Measurements from ENCODE around the gene STPG4. TPM values are rescaled to one million over a fixed set of nuclear protein-coding genes. Genes with fewer than 3 reads are reported as not detected.

STPG4 gene
- total RNA-seq, 1 experiment from 2014 or later, result 10.6 TPM

GRCh38 chr2:47038656-47039488 is 116.2 kb downstream of the STPG4 start:
- H2AFZ ChIP-seq (ENCODE audit: low read depth, low read length, poor library complexity, severe bottlenecking), result no peak overlapping the region
- TF ChIP-seq, protein P1, sequence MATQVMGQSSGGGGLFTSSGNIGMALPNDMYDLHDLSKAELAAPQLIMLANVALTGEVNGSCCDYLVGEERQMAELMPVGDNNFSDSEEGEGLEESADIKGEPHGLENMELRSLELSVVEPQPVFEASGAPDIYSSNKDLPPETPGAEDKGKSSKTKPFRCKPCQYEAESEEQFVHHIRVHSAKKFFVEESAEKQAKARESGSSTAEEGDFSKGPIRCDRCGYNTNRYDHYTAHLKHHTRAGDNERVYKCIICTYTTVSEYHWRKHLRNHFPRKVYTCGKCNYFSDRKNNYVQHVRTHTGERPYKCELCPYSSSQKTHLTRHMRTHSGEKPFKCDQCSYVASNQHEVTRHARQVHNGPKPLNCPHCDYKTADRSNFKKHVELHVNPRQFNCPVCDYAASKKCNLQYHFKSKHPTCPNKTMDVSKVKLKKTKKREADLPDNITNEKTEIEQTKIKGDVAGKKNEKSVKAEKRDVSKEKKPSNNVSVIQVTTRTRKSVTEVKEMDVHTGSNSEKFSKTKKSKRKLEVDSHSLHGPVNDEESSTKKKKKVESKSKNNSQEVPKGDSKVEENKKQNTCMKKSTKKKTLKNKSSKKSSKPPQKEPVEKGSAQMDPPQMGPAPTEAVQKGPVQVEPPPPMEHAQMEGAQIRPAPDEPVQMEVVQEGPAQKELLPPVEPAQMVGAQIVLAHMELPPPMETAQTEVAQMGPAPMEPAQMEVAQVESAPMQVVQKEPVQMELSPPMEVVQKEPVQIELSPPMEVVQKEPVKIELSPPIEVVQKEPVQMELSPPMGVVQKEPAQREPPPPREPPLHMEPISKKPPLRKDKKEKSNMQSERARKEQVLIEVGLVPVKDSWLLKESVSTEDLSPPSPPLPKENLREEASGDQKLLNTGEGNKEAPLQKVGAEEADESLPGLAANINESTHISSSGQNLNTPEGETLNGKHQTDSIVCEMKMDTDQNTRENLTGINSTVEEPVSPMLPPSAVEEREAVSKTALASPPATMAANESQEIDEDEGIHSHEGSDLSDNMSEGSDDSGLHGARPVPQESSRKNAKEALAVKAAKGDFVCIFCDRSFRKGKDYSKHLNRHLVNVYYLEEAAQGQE (IDR thresholded peaks at IDR 0.05; ENCODE audit: low read depth), result no peak
- TF ChIP-seq YY1 (IDR thresholded peaks at IDR 0.05; ENCODE audit: extremely low read depth, insufficient replicate concordance, low read depth, low read length) (no peak), FOSL1 (IDR thresholded peaks at IDR 0.05; ENCODE audit: low read depth) (no peak), ZFX (IDR thresholded peaks at IDR 0.05) (no peak), EZH2 (IDR thresholded peaks at IDR 0.05) (no peak), CBX3 (IDR thresholded peaks at IDR 0.05; ENCODE audit: low read depth) (no peak), EZH2phosphoT487 (IDR thresholded peaks at IDR 0.05; ENCODE audit: borderline replicate concordance) (no peak), SIN3A (IDR thresholded peaks at IDR 0.05; ENCODE audit: low read depth) (no peak), SRF (IDR thresholded peaks at IDR 0.05; ENCODE audit: low read depth) (no peak), JUND (IDR thresholded peaks at IDR 0.05) (no peak), CEBPB (IDR thresholded peaks at IDR 0.05; ENCODE audit: low read depth) (no peak), ELF1 (IDR thresholded peaks at IDR 0.05; ENCODE audit: borderline replicate concordance, low read depth) (no peak), ZNF274 (IDR thresholded peaks at IDR 0.05; ENCODE audit: low read depth, low read length) (no peak), RAD21 (IDR thresholded peaks at IDR 0.05; ENCODE audit: low read depth) (no peak), ATF3 (IDR thresholded peaks at IDR 0.05) (no peak), TCF7L2 (IDR thresholded peaks at IDR 0.05; ENCODE audit: borderline replicate concordance, extremely low read depth, insufficient read depth, insufficient read length) (no peak)
- TF ChIP-seq, protein P2, sequence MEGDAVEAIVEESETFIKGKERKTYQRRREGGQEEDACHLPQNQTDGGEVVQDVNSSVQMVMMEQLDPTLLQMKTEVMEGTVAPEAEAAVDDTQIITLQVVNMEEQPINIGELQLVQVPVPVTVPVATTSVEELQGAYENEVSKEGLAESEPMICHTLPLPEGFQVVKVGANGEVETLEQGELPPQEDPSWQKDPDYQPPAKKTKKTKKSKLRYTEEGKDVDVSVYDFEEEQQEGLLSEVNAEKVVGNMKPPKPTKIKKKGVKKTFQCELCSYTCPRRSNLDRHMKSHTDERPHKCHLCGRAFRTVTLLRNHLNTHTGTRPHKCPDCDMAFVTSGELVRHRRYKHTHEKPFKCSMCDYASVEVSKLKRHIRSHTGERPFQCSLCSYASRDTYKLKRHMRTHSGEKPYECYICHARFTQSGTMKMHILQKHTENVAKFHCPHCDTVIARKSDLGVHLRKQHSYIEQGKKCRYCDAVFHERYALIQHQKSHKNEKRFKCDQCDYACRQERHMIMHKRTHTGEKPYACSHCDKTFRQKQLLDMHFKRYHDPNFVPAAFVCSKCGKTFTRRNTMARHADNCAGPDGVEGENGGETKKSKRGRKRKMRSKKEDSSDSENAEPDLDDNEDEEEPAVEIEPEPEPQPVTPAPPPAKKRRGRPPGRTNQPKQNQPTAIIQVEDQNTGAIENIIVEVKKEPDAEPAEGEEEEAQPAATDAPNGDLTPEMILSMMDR (IDR thresholded peaks at IDR 0.05 in 2 of 3, conservative IDR thresholded peaks at IDR 0.05 in 1 of 3; ENCODE audit: borderline replicate concordance in 1 of 3, insufficient read depth in 1 of 3, low read depth in 2 of 3, low read length in 2 of 3), result no peak
- TF ChIP-seq, protein P3, sequence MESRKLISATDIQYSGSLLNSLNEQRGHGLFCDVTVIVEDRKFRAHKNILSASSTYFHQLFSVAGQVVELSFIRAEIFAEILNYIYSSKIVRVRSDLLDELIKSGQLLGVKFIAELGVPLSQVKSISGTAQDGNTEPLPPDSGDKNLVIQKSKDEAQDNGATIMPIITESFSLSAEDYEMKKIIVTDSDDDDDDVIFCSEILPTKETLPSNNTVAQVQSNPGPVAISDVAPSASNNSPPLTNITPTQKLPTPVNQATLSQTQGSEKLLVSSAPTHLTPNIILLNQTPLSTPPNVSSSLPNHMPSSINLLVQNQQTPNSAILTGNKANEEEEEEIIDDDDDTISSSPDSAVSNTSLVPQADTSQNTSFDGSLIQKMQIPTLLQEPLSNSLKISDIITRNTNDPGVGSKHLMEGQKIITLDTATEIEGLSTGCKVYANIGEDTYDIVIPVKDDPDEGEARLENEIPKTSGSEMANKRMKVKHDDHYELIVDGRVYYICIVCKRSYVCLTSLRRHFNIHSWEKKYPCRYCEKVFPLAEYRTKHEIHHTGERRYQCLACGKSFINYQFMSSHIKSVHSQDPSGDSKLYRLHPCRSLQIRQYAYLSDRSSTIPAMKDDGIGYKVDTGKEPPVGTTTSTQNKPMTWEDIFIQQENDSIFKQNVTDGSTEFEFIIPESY (IDR thresholded peaks at IDR 0.05; ENCODE audit: extremely low read depth, insufficient replicate concordance, low read length), result no peak
- DNase-seq (ENCODE audit: low read depth, low spot score) (no peak), ATAC-seq (no peak)
- no peaks in the 10 kb centered on the region for H3K79me2 ChIP-seq (ENCODE audit: insufficient read depth, low read length)
- H3K4me1 ChIP-seq (ENCODE audit: control insufficient read depth in 1 of 2, insufficient read depth in 2 of 2, low read length in 2 of 2), result peaks cover 64 to 93% of the 10 kb centered on the region in 2 experiments
- intact Hi-C loops (cut with micrococcal nuclease), result no loop called here
- H3K9me2 ChIP-seq (ENCODE audit: insufficient read depth), result no peaks in the 10 kb centered on the region
- H3K27ac ChIP-seq (ENCODE audit: low read depth, low read length), result no peak overlapping the region
- no peaks in the 10 kb centered on the region for H3K36me3 ChIP-seq (ENCODE audit: control insufficient read depth in 1 of 2, insufficient read depth in 2 of 2, low read length in 2 of 2)
- no peak overlapping the region for H3K4me2 ChIP-seq (ENCODE audit: low read length)
- no peaks in the 10 kb centered on the region for H3K27me3 ChIP-seq (ENCODE audit: insufficient read depth, low read length)
- H3K4me3 ChIP-seq (replicated peaks in 1 of 2; ENCODE audit: low read depth in 1 of 2, low read length in 2 of 2), result no peak overlapping the region
- H3K9me3 ChIP-seq (ENCODE audit: control insufficient read depth in 1 of 2, insufficient read depth in 1 of 2, low read depth in 1 of 2, low read length in 2 of 2), result no peaks in the 10 kb centered on the region
- H3K9ac ChIP-seq (ENCODE audit: low read length), result no peak overlapping the region
- RAD21 ChIA-PET (ENCODE audit: low non-redundant PET in 1 of 2, low total read pairs in 2 of 2, uncharacterized antibody in 2 of 2, unreplicated experiment in 2 of 2), result no interaction called here
- no TSS peak for BruUV-seq (replicated peaks)
- POLR2A ChIA-PET, result no interaction called here
- CTCF ChIA-PET, result no interaction called here
- H4K20me1 ChIP-seq (ENCODE audit: insufficient read depth), result no peaks in the 10 kb centered on the region
